HG03064 (cell line): Measurements from ENCODE around the gene TSPAN3.

ENCODE experiments used
- ATAC-seq: cut with Tn5 transposase; IDR thresholded peaks from one replicate; pipeline ENCODE4 v1.9.1; 2021; ENCODE audit warnings: low read depth; ENCODE audit not compliant: unreplicated experiment

TSPAN3 gene

GRCh38 chr15:77057685-77058084, 13.2 kb downstream of the TSPAN3 start:
- ATAC-seq: no peak

- no peak for ATAC-seq
Observed at GRCh38 chr15:77057072-77057471, 13.8 kb downstream of the TSPAN3 start.

GRCh38 chr15:77053709-77054108, 17.2 kb downstream of the TSPAN3 start:
- no peak for ATAC-seq

GRCh38 chr15:77052556-77052955, 18.4 kb downstream of the TSPAN3 start:
- no peak for ATAC-seq

- no peak for ATAC-seq
Observed at GRCh38 chr15:77048135-77048876, 22.6 kb downstream of the TSPAN3 start.

- ATAC-seq: no peak
Observed at GRCh38 chr15:77046704-77047412, 24.1 kb downstream of the TSPAN3 start.

GRCh38 chr15:77045985-77046384, 24.9 kb downstream of the TSPAN3 start:
- ATAC-seq: no peak

- no peak for ATAC-seq
Observed at GRCh38 chr15:77044228-77045042, 26.5 kb downstream of the TSPAN3 start.

GRCh38 chr15:77042955-77043920, 27.7 kb downstream of the TSPAN3 start:
- ATAC-seq: no peak

GRCh38 chr15:77042245-77042919, 28.5 kb downstream of the TSPAN3 start:
- ATAC-seq: no peak

GRCh38 chr15:77040673-77041072, 30.2 kb downstream of the TSPAN3 start:
- no peak for ATAC-seq

- ATAC-seq: no peak
Observed at GRCh38 chr15:77039848-77040247, 31.1 kb downstream of the TSPAN3 start.

GRCh38 chr15:77039217-77039533, 31.7 kb downstream of the TSPAN3 start:
- ATAC-seq: no peak

- ATAC-seq: no peak
Observed at GRCh38 chr15:77038312-77039216, 32.3 kb downstream of the TSPAN3 start.

- no peak for ATAC-seq
Observed at GRCh38 chr15:77037388-77038209, 33.3 kb downstream of the TSPAN3 start.

GRCh38 chr15:77036537-77037387, 34.1 kb downstream of the TSPAN3 start:
- no peak for ATAC-seq

- ATAC-seq: no peak
Observed at GRCh38 chr15:77035999-77036471, 34.9 kb downstream of the TSPAN3 start.
